HL-60 (cell line): Measurements from ENCODE around the gene MAD1L1.

ENCODE experiments used
- DNase-seq, 2 experiments: peaks; one replicate each; pipeline ENCODE4 v3.0.0-alpha.2; 2010 to 2020; ENCODE audit warnings: low read depth in 1 of 2, low spot score in 1 of 2
- H3K27ac ChIP-seq: fragments of 250-450 bp; sonication (Bioruptor Pico); replicated peaks from 2 replicates; pipeline ENCODE4 v1.5.1; 2020; ENCODE audit warnings: mild to moderate bottlenecking, moderate library complexity
- H3K27me3 ChIP-seq: fragments of 250-450 bp; sonication (Bioruptor Pico); 2 replicates; pipeline ENCODE4 v1.5.1; 2021; ENCODE audit warnings: mild to moderate bottlenecking, moderate library complexity; ENCODE audit not compliant: insufficient read depth, poor library complexity, severe bottlenecking
- H3K4me3 ChIP-seq: replicated peaks from 2 replicates; pipeline ENCODE4 v1.5.1; 2011; ENCODE audit warnings: mild to moderate bottlenecking, control low read depth, low read length; ENCODE audit not compliant: insufficient read depth
- CTCF ChIP-seq: IDR thresholded peaks from one replicate; pipeline ENCODE4 v1.5.1; 2011; ENCODE audit warnings: low read length, control low read depth, inconsistent platforms; ENCODE audit not compliant: insufficient read depth
- GABPA ChIP-seq: IDR thresholded peaks from 2 replicates; pipeline ENCODE4 v1.6.1; 2012; ENCODE audit warnings: low read depth
- POLR2AphosphoS5 ChIP-seq: IDR thresholded peaks from 2 replicates; pipeline ENCODE4 v1.6.1; 2012; ENCODE audit warnings: low read depth
- REST ChIP-seq: IDR thresholded peaks from 2 replicates; pipeline ENCODE4 v1.6.1; 2012; ENCODE audit warnings: low read depth; ENCODE audit not compliant: insufficient replicate concordance
- SPI1 ChIP-seq: IDR thresholded peaks from 2 replicates; pipeline ENCODE4 v1.6.1; 2012; ENCODE audit warnings: low read depth, mild to moderate bottlenecking, borderline replicate concordance

Gene MAD1L1

GRCh38 chr7:1943933-1944618, 288.7 kb downstream of the MAD1L1 start:
- Histone ChIP-seq H3K27me3 (no peaks in the 10 kb centered on the region), H3K27ac (no peak overlapping the region), H3K4me3 (no peak overlapping the region)
- DNase-seq, result no peak
- no peak for TF ChIP-seq REST
- no peak for TF ChIP-seq GABPA

GRCh38 chr7:1943326-1943725, 289.4 kb downstream of the MAD1L1 start:
- no peak overlapping the region for H3K27ac ChIP-seq
- DNase-seq, result no peak

GRCh38 chr7:1942941-1943289, 289.8 kb downstream of the MAD1L1 start:
- Histone ChIP-seq H3K27ac (peak overlapping the region; percentile 29), H3K4me3 (no peak overlapping the region), H3K27me3 (no peaks in the 10 kb centered on the region)
- TF ChIP-seq POLR2AphosphoS5, result no peak
- no peak for TF ChIP-seq REST
- TF ChIP-seq SPI1, result no peak
- no peak for TF ChIP-seq GABPA
- TF ChIP-seq CTCF, result no peak
- no peak for DNase-seq

More at GRCh38 chr7:1943326-1943725, 289.4 kb downstream of the MAD1L1 start:
- TF ChIP-seq POLR2AphosphoS5 (no peak), GABPA (no peak), CTCF (no peak), REST (no peak), SPI1 (no peak)
- no peak overlapping the region for H3K4me3 ChIP-seq
- no peaks in the 10 kb centered on the region for H3K27me3 ChIP-seq
